Muscle of leg (tissue), 11 donors: ENCODE results near the gene POP4. TPM values are rescaled to one million over a fixed set of nuclear protein-coding genes. Genes with fewer than 3 reads are reported as not detected.

ENCODE experiments used
- DNase-seq: peaks from one replicate; pipeline ENCODE4 v3.0.0; 2013
- H3K27ac ChIP-seq: one replicate; pipeline ENCODE4 v1.5.1; 2013; ENCODE audit warnings: mild to moderate bottlenecking, low read length, control low read depth
- H3K27me3 ChIP-seq: one replicate; pipeline ENCODE4 v1.6.1; 2013; ENCODE audit warnings: low read length; ENCODE audit not compliant: control insufficient read depth, insufficient read depth
- H3K36me3 ChIP-seq: one replicate; pipeline ENCODE4 v1.6.1; 2013; ENCODE audit warnings: low read length; ENCODE audit not compliant: control insufficient read depth, insufficient read depth
- H3K4me1 ChIP-seq: one replicate; pipeline ENCODE4 v1.6.1; 2013; ENCODE audit warnings: low read length; ENCODE audit not compliant: control insufficient read depth, insufficient read depth
- H3K4me3 ChIP-seq: one replicate; pipeline ENCODE4 v1.5.1; 2013; ENCODE audit warnings: low read length, control low read depth
- H3K9me3 ChIP-seq: replicated peaks from 2 replicates; pipeline ENCODE4 v1.6.1; 2013; ENCODE audit warnings: low read depth, low read length; ENCODE audit not compliant: control insufficient read depth
- WGBS: methylation state at CpG from one replicate; pipeline ENCODE4 v1.1.5; 2013; ENCODE audit warnings: missing lambda C conversion rate; ENCODE audit not compliant: insufficient coverage; 5-methylcytosine and 5-hydroxymethylcytosine counted together
- polyA plus RNA-seq, 8 donors: library from polyadenylated mRNA; unstranded; fragments of 120-200 nt; gene quantifications; one replicate each; pipeline versions ENCODE4 v1.2.1 to v1.2.3, GENCODE V29; 2013; ENCODE audit warnings: inconsistent platforms in 1 of 8, low replicate concordance in 1 of 8; ENCODE audit not compliant: insufficient read length in 8 of 8, insufficient read depth in 1 of 8
- total RNA-seq: library from RNA; stranded (reverse); fragments of 120-200 nt; gene quantifications from one replicate; pipeline ENCODE4 v1.2.4, GENCODE V29; 2013

The POP4 gene
- total and polyA plus RNA-seq, 9 donors: 40.1 to 62.7 (median 42.6) TPM

DNA sequence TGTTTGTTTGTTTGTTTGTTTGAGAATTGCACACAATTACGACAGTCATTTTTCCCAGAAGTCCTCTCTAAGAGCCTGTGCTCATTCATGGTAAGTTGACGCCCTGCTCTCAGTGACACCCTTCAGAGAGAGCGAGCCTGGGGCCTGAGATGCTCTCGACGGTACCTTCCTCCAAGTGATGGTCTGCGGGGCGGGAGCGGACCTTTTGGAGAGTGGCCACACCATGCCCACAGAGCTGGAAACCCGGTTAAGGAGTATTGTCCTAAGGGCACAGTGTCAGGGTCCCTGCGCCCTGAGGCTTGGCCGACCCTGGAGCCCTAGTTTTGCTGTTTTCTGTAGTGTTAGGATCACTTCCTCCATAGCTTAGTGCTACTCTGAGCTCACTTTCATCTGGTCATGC is 3.6 kb downstream of the POP4 start:
- 98% methylated on average over 8 of the region's 11 CpGs for WGBS
- no peak for DNase-seq
- H3K27ac ChIP-seq: no peak overlapping the region
- no peaks in the 10 kb centered on the region for H3K27me3 ChIP-seq
- H3K9me3 ChIP-seq: no peaks in the 10 kb centered on the region
- H3K4me3 ChIP-seq: no peak overlapping the region
- peaks cover 12% of the 10 kb centered on the region for H3K4me1 ChIP-seq
- peaks cover 47% of the 10 kb centered on the region for H3K36me3 ChIP-seq

GRCh38 chr19:29610213-29610573 is 4.1 kb downstream of the POP4 start:
- WGBS: 77% methylated on average over 22 of the region's 22 CpGs

GRCh38 chr19:29610574-29611271 is 4.6 kb downstream of the POP4 start:
- DNase-seq: peak; percentile 89
- peaks cover 7% of the 10 kb centered on the region for H3K4me1 ChIP-seq
- no peak overlapping the region for H3K4me3 ChIP-seq
- no peaks in the 10 kb centered on the region for H3K9me3 ChIP-seq
- H3K27me3 ChIP-seq: no peaks in the 10 kb centered on the region
- 48% methylated on average over 14 of the region's 19 CpGs for WGBS
- peaks cover 56% of the 10 kb centered on the region for H3K36me3 ChIP-seq
- H3K27ac ChIP-seq: no peak overlapping the region

More at GRCh38 chr19:29610213-29610573, 4.1 kb downstream of the POP4 start:
- Histone ChIP-seq H3K4me1 (peaks cover 10% of the 10 kb centered on the region), H3K9me3 (no peaks in the 10 kb centered on the region), H3K27me3 (no peaks in the 10 kb centered on the region), H3K27ac (no peak overlapping the region), H3K4me3 (no peak overlapping the region), H3K36me3 (peaks cover 52% of the 10 kb centered on the region)
- DNase-seq: no peak

- no peaks in the 10 kb centered on the region for H3K27me3 ChIP-seq
- DNase-seq: no peak
- no peak overlapping the region for H3K4me3 ChIP-seq
- H3K27ac ChIP-seq: no peak overlapping the region
- H3K4me1 ChIP-seq: peaks cover under 1% of the 10 kb centered on the region
- 85% methylated on average over 9 of the region's 9 CpGs for WGBS
- H3K36me3 ChIP-seq: peaks cover 64% of the 10 kb centered on the region
- H3K9me3 ChIP-seq: no peaks in the 10 kb centered on the region
Observed at GRCh38 chr19:29612121-29612520, 6.0 kb downstream of the POP4 start.

- no peak for DNase-seq
- WGBS: 91% methylated on average over 16 of the region's 21 CpGs
- Histone ChIP-seq H3K4me3 (no peak overlapping the region), H3K36me3 (peaks cover 64% of the 10 kb centered on the region), H3K27me3 (no peaks in the 10 kb centered on the region), H3K27ac (no peak overlapping the region), H3K9me3 (no peaks in the 10 kb centered on the region), H3K4me1 (no peaks in the 10 kb centered on the region)
Observed at GRCh38 chr19:29612801-29613595, 6.9 kb downstream of the POP4 start.

DNA sequence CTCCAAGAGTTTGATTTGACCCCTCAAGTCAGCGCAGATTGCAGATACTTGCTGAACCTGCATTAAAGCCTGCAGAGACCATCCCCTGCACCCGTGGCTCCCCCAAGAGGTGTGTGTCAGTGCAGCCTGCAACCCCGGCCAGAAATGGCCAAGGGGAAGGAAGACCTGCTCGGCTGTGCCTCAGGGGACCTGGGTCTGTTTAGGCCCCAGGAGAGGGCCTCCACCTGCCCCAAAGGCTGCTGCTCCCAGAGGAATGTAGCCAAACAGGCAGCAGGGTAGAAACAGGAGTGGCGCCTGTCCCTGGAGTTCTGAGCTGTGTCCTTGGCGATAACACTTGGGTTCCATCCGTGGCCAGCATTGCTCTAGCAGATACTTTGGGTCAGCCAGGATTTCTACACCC is 8.0 kb downstream of the POP4 start:
- peaks cover 60% of the 10 kb centered on the region for H3K36me3 ChIP-seq
- no peak for DNase-seq
- H3K27ac ChIP-seq: no peak overlapping the region
- no peaks in the 10 kb centered on the region for H3K4me1 ChIP-seq
- no peak overlapping the region for H3K4me3 ChIP-seq
- WGBS: 90% methylated on average over 6 of the region's 7 CpGs
- no peaks in the 10 kb centered on the region for H3K9me3 ChIP-seq
- H3K27me3 ChIP-seq: no peaks in the 10 kb centered on the region

- no peak for DNase-seq
- H3K36me3 ChIP-seq: peaks cover 53% of the 10 kb centered on the region
- H3K27me3 ChIP-seq: no peaks in the 10 kb centered on the region
- WGBS: no CpG with 5 or more reads among the region's 4 CpGs
- H3K27ac ChIP-seq: no peak overlapping the region
- no peaks in the 10 kb centered on the region for H3K4me1 ChIP-seq
- no peak overlapping the region for H3K4me3 ChIP-seq
- H3K9me3 ChIP-seq: no peaks in the 10 kb centered on the region
Observed at GRCh38 chr19:29614780-29615179, 8.7 kb downstream of the POP4 start.

DNA sequence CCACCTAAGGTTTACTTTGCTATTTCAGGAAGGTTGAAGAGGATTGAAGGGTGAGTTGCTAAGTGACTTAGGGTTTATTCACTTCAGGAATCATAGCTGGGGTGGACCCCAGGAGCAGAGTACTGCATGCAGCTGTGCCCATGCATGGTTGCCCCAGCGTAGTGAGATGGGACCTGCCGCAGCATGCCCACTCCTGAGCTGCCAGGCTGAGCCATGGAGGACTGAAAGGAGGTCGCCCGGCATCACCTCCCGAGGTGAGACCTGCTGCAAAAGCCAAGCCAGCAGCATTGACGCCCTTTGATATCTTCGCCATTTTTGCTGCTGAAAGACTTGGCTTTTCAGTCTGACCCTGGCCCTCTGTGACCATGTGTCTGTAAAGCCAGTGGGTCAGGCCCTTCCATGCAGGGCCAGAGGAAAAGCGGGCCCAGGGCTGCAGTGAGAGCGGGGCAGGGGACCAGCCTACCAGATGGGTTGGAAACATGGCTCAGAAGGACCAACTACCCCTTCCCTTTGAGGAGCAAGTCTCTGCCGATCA is 9.9 kb downstream of the POP4 start:
- Histone ChIP-seq H3K4me1 (no peaks in the 10 kb centered on the region), H3K27me3 (peaks cover 9% of the 10 kb centered on the region), H3K4me3 (no peak overlapping the region), H3K27ac (no peak overlapping the region), H3K36me3 (peaks cover 50% of the 10 kb centered on the region), H3K9me3 (no peaks in the 10 kb centered on the region)
- DNase-seq: no peak
- 94% methylated on average over 9 of the region's 10 CpGs for WGBS

DNA sequence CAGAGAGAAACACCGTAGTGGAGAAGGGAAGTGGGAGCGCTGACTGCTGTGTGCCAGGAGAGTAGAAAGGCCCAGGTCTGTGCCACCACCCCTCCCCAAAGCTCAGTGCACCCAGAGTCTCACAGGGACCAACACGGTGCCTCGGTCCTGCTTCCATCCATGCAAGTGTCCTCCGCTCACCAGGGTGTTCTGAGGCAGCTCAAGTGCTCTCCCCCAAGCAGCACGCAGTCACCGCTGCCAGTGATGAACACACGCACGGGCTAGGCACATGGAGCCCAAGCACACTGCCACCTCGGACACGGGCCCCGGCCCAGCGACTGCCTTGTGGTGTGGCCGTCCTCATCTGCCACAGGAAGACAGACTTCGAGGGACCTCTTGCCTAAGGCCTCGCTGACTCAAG is 10.5 kb downstream of the POP4 start:
- H3K9me3 ChIP-seq: no peaks in the 10 kb centered on the region
- H3K36me3 ChIP-seq: peaks cover 44% of the 10 kb centered on the region
- H3K4me1 ChIP-seq: no peaks in the 10 kb centered on the region
- H3K27ac ChIP-seq: no peak overlapping the region
- peaks cover 10% of the 10 kb centered on the region for H3K27me3 ChIP-seq
- no peak for DNase-seq
- H3K4me3 ChIP-seq: no peak overlapping the region
- WGBS: 74% methylated on average over 14 of the region's 16 CpGs
